ENCODE data around the gene MBD2. TPM values are rescaled to one million over a fixed set of nuclear protein-coding genes. Genes with fewer than 3 reads are reported as not detected.

MBD2 gene
- total and polyA plus RNA-seq, 2 of the 8 experiments (the other 6 are each of a cell fraction or from before 2014, with no cell fraction given) = 36.2 to 52.7 TPM

DNA sequence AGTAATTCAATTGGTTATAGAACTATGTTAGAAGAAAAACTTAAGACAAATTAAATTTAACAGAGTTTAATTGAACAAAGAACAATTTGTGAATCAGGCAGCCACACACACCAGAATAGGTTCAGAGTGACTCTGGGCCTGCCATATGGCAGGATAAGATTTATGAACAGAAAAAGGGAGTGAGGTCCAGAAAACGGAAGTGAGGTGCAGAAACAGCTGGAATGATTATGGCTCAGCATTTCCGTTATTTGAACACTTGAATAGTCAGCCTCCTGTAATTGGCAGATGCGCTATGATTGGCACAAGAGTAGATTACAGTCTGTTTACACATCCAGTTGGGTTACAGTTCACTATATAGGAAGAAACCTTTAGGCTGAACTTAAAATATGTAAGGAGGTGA lies 99.0 kb downstream of the MBD2 start (continued):
- TF ChIP-seq, protein P1, sequence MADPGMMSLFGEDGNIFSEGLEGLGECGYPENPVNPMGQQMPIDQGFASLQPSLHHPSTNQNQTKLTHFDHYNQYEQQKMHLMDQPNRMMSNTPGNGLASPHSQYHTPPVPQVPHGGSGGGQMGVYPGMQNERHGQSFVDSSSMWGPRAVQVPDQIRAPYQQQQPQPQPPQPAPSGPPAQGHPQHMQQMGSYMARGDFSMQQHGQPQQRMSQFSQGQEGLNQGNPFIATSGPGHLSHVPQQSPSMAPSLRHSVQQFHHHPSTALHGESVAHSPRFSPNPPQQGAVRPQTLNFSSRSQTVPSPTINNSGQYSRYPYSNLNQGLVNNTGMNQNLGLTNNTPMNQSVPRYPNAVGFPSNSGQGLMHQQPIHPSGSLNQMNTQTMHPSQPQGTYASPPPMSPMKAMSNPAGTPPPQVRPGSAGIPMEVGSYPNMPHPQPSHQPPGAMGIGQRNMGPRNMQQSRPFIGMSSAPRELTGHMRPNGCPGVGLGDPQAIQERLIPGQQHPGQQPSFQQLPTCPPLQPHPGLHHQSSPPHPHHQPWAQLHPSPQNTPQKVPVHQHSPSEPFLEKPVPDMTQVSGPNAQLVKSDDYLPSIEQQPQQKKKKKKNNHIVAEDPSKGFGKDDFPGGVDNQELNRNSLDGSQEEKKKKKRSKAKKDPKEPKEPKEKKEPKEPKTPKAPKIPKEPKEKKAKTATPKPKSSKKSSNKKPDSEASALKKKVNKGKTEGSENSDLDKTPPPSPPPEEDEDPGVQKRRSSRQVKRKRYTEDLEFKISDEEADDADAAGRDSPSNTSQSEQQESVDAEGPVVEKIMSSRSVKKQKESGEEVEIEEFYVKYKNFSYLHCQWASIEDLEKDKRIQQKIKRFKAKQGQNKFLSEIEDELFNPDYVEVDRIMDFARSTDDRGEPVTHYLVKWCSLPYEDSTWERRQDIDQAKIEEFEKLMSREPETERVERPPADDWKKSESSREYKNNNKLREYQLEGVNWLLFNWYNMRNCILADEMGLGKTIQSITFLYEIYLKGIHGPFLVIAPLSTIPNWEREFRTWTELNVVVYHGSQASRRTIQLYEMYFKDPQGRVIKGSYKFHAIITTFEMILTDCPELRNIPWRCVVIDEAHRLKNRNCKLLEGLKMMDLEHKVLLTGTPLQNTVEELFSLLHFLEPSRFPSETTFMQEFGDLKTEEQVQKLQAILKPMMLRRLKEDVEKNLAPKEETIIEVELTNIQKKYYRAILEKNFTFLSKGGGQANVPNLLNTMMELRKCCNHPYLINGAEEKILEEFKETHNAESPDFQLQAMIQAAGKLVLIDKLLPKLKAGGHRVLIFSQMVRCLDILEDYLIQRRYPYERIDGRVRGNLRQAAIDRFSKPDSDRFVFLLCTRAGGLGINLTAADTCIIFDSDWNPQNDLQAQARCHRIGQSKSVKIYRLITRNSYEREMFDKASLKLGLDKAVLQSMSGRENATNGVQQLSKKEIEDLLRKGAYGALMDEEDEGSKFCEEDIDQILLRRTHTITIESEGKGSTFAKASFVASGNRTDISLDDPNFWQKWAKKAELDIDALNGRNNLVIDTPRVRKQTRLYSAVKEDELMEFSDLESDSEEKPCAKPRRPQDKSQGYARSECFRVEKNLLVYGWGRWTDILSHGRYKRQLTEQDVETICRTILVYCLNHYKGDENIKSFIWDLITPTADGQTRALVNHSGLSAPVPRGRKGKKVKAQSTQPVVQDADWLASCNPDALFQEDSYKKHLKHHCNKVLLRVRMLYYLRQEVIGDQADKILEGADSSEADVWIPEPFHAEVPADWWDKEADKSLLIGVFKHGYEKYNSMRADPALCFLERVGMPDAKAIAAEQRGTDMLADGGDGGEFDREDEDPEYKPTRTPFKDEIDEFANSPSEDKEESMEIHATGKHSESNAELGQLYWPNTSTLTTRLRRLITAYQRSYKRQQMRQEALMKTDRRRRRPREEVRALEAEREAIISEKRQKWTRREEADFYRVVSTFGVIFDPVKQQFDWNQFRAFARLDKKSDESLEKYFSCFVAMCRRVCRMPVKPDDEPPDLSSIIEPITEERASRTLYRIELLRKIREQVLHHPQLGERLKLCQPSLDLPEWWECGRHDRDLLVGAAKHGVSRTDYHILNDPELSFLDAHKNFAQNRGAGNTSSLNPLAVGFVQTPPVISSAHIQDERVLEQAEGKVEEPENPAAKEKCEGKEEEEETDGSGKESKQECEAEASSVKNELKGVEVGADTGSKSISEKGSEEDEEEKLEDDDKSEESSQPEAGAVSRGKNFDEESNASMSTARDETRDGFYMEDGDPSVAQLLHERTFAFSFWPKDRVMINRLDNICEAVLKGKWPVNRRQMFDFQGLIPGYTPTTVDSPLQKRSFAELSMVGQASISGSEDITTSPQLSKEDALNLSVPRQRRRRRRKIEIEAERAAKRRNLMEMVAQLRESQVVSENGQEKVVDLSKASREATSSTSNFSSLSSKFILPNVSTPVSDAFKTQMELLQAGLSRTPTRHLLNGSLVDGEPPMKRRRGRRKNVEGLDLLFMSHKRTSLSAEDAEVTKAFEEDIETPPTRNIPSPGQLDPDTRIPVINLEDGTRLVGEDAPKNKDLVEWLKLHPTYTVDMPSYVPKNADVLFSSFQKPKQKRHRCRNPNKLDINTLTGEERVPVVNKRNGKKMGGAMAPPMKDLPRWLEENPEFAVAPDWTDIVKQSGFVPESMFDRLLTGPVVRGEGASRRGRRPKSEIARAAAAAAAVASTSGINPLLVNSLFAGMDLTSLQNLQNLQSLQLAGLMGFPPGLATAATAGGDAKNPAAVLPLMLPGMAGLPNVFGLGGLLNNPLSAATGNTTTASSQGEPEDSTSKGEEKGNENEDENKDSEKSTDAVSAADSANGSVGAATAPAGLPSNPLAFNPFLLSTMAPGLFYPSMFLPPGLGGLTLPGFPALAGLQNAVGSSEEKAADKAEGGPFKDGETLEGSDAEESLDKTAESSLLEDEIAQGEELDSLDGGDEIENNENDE (IDR thresholded peaks at IDR 0.05; ENCODE audit: insufficient replicate concordance, low read length) = no peak
- TF ChIP-seq, protein P2, sequence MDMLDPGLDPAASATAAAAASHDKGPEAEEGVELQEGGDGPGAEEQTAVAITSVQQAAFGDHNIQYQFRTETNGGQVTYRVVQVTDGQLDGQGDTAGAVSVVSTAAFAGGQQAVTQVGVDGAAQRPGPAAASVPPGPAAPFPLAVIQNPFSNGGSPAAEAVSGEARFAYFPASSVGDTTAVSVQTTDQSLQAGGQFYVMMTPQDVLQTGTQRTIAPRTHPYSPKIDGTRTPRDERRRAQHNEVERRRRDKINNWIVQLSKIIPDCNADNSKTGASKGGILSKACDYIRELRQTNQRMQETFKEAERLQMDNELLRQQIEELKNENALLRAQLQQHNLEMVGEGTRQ (IDR thresholded peaks at IDR 0.05; ENCODE audit: low read length) = no peak
- no peak for TF ChIP-seq HDAC2 (IDR thresholded peaks at IDR 0.05; ENCODE audit: borderline replicate concordance in 1 of 2, low read depth in 2 of 2, low read length in 2 of 2)
- TF ChIP-seq ZNF274 (IDR thresholded peaks at IDR 0.05; ENCODE audit: borderline replicate concordance, extremely low read depth, low read length) = no peak
- TF ChIP-seq, protein P3, sequence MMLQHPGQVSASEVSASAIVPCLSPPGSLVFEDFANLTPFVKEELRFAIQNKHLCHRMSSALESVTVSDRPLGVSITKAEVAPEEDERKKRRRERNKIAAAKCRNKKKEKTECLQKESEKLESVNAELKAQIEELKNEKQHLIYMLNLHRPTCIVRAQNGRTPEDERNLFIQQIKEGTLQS (IDR thresholded peaks at IDR 0.05; ENCODE audit: insufficient read depth, low read depth, low read length) = no peak
- TF ChIP-seq TEAD4 (IDR thresholded peaks at IDR 0.05; ENCODE audit: low read depth, low read length) = no peak
- TF ChIP-seq ASH2L (IDR thresholded peaks at IDR 0.05; ENCODE audit: low read length) = no peak
- no peak for TF ChIP-seq CBX5 (IDR thresholded peaks at IDR 0.05; ENCODE audit: low read depth, low read length)
- TF ChIP-seq POLR2A (IDR thresholded peaks at IDR 0.05; ENCODE audit: control extremely low read depth in 1 of 2, low read depth in 2 of 2, low read length in 2 of 2) = no peak
- TF ChIP-seq KDM5A (IDR thresholded peaks at IDR 0.05; ENCODE audit: low read length) = no peak

All from H1 (cell line).